Subcutaneous preadipocyte (primary cell): ENCODE results near the gene CDC42BPB. TPM values are rescaled to one million over a fixed set of nuclear protein-coding genes. Genes with fewer than 3 reads are reported as not detected.

Source experiments
- total RNA-seq: library from RNA; depleted of rRNA; stranded (reverse); fragments of >200 nt; gene quantifications from 2 replicates; pipeline ENCODE4 v1.2.3, GENCODE V29; 2012

Gene CDC42BPB
- 98.5 and 124 TPM in 2 replicates for total RNA-seq

GRCh38 chr14:103057372-103058163 lies at the start of gene CDC42BPB:
CDC42BPB (minus strand) TSS chr14:103057549; CDS start chr14:103057173, 376 bp downstream.

GRCh38 chr14:103094406-103095209 lies 37.3 kb upstream of the CDC42BPB start, which contains the start of gene EXOC3L4:
EXOC3L4 (plus strand) TSS chr14:103094725; CDS start chr14:103100220, 5,495 bp downstream.

GRCh38 chr14:103084021-103084919 lies 26.9 kb upstream of the CDC42BPB start, which contains the start of gene LBHD2:
LBHD2 (plus strand) TSS chr14:103084210; CDS start chr14:103086013, 1,803 bp downstream.

GRCh38 chr14:102922490-102923200 lies 134.7 kb downstream of the CDC42BPB start, which contains the start of gene AMN:
AMN (plus strand) TSS chr14:102922663; CDS start chr14:102922689, 26 bp downstream.

Other genes starting within 250 kb of the CDC42BPB start
- under 0.01 TPM in 1 of 2 replicates, not detected in the other for gene AMN, start 134.9 kb downstream of the CDC42BPB start, total RNA-seq
- not detected in 2 replicates for gene LBHD2, start 26.7 kb upstream of the CDC42BPB start, total RNA-seq
- not detected in 2 replicates for gene EXOC3L4, start 37.2 kb upstream of the CDC42BPB start, total RNA-seq
- gene TNFAIP2, start 65.9 kb upstream of the CDC42BPB start, total RNA-seq, result 86.3 and 128 TPM in 2 replicates